ENCODE data around the gene FBXO39.
"Not testable (repeated sequence)": the region's sequence is repeated elsewhere in the genome, so short reads cannot be mapped to it uniquely, and the experiment has no call there.

FBXO39 gene

DNA sequence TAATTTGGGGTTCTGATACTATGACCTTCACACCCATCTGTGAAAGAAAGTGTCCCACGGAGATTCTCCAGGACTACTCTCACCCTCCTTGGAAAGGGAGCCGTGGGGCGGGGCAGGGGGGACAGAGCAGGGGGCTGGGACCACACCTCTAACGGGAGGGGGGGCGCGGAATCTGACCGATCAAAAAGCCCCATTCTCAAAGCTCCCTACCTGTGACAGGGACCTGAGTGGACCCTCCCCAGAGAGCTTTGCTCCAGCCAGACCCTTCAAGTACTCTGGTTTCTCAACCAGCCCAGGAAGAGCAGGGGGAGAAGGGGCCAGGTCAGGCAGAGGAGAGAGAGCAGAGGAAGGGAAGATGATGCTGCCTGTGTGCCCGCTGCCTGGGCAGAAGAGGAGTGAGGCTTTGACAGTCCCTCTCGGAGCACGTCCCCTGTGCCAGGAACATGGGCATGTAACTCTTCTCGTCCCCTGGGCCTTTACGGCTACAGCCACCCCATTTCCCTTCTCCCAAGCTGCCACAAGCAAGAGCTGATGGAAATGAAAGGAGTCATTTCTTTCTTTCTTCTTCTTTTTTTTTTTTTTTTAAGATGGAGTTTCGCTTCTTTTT is 19.5 kb upstream of the FBXO39 start:
- H3K4me3 ChIP-seq (ENCODE audit: insufficient read depth, low read depth, low read length, poor library complexity, severe bottlenecking), result peak overlapping the region; percentile 63
- H3K4me1 ChIP-seq (ENCODE audit: control insufficient read depth, insufficient read depth, low read length, poor library complexity, severe bottlenecking), result peaks cover 12% of the 10 kb centered on the region
- peaks cover 28% of the 10 kb centered on the region for H3K36me3 ChIP-seq (ENCODE audit: control insufficient read depth, insufficient read depth, low read length)
- H3K9me3 ChIP-seq (ENCODE audit: control insufficient read depth, low read length), result no peaks in the 10 kb centered on the region
- no peak for DNase-seq
- H3K27me3 ChIP-seq (replicated peaks; ENCODE audit: control insufficient read depth, insufficient read depth, low read length, poor library complexity, severe bottlenecking), result no peaks in the 10 kb centered on the region
- peak overlapping the region; percentile 33 for H3K27ac ChIP-seq (ENCODE audit: insufficient read depth, low read length, poor library complexity, severe bottlenecking)

DNA sequence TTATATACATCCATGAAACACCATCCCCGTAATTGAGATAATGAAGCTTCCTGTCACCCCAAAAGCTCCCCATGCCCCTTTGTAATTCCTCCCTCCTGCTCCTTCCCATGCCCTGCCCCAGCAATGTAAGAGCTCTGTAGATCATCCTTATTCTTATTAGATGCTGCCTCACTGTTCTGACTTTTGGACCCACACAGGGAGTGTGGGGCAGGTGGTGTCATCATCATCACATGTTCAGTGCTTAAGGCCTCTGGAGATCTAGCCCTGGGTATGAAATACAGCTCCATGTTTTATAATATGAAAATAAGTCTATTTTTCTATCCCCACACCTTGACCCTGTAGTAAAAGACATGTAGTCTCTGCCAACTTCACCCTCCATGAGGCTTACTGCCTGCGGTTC is 18.3 kb upstream of the FBXO39 start:
- Histone ChIP-seq H3K9me3 (ENCODE audit: control insufficient read depth, low read length) (no peaks in the 10 kb centered on the region), H3K4me1 (ENCODE audit: control insufficient read depth, insufficient read depth, low read length, poor library complexity, severe bottlenecking) (peaks cover 12% of the 10 kb centered on the region)
- no peak for DNase-seq

DNA sequence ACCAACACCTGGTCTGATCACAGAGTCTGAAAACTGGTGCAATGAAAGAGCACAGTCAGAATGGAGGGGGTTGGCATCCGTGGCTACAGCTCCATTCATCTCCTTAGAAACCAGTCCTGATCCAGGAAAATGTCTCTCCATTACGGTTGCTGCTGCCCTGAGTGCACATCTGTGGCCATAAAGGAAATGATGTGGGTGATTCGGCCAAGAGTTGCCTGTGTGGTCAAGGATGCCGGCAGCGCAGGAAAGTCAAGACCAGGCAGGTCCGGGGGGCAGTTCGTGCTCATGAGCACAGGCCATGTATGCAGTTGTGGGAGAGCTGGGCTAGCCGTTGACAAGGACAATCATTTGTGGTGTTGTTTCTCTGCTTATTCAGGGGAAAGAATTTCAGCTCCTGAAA is 14.2 kb upstream of the FBXO39 start:
- no peak overlapping the region for H3K4me3 ChIP-seq (ENCODE audit: insufficient read depth, low read depth, low read length, poor library complexity, severe bottlenecking)
- H3K27ac ChIP-seq (ENCODE audit: insufficient read depth, low read length, poor library complexity, severe bottlenecking), result no peak overlapping the region
- no peak for DNase-seq
- H3K27me3 ChIP-seq (replicated peaks; ENCODE audit: control insufficient read depth, insufficient read depth, low read length, poor library complexity, severe bottlenecking), result no peaks in the 10 kb centered on the region
- H3K4me1 ChIP-seq (ENCODE audit: control insufficient read depth, insufficient read depth, low read length, poor library complexity, severe bottlenecking), result no peaks in the 10 kb centered on the region
- peaks cover 77% of the 10 kb centered on the region for H3K36me3 ChIP-seq (ENCODE audit: control insufficient read depth, insufficient read depth, low read length)
- no peaks in the 10 kb centered on the region for H3K9me3 ChIP-seq (ENCODE audit: control insufficient read depth, low read length)

More for the DNA sequence above, 18.3 kb upstream of the FBXO39 start:
- Histone ChIP-seq H3K36me3 (ENCODE audit: control insufficient read depth, insufficient read depth, low read length) (peaks cover 40% of the 10 kb centered on the region), H3K27ac (ENCODE audit: insufficient read depth, low read length, poor library complexity, severe bottlenecking) (no peak overlapping the region), H3K4me3 (ENCODE audit: insufficient read depth, low read depth, low read length, poor library complexity, severe bottlenecking) (no peak overlapping the region), H3K27me3 (replicated peaks; ENCODE audit: control insufficient read depth, insufficient read depth, low read length, poor library complexity, severe bottlenecking) (no peaks in the 10 kb centered on the region)

DNA sequence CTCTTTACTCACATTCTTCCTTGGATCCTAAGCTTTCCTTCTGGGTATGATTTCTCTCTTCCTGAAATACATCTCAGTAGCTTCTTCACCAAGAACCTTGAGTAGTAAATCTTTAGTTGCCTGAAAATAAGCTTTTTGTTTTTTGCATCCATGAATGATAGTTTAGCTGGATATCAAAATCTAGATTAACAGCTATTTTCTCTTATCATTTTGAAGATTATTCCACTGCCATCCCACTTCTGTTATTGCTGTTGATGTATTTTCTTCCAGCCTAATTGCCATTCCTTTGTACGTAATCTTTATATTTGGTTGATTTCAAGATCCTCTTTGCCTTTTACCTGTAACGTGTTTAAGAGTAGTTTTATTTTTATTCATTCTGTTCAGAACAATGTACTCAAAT is 7.6 kb upstream of the FBXO39 start:
- Histone ChIP-seq H3K36me3 (ENCODE audit: control insufficient read depth, insufficient read depth, low read length) (peaks cover 97% of the 10 kb centered on the region), H3K4me3 (ENCODE audit: insufficient read depth, low read depth, low read length, poor library complexity, severe bottlenecking) (no peak overlapping the region), H3K9me3 (ENCODE audit: control insufficient read depth, low read length) (no peaks in the 10 kb centered on the region), H3K27me3 (replicated peaks; ENCODE audit: control insufficient read depth, insufficient read depth, low read length, poor library complexity, severe bottlenecking) (no peaks in the 10 kb centered on the region), H3K27ac (ENCODE audit: insufficient read depth, low read length, poor library complexity, severe bottlenecking) (no peak overlapping the region), H3K4me1 (ENCODE audit: control insufficient read depth, insufficient read depth, low read length, poor library complexity, severe bottlenecking) (no peaks in the 10 kb centered on the region)
- no peak for DNase-seq

DNA sequence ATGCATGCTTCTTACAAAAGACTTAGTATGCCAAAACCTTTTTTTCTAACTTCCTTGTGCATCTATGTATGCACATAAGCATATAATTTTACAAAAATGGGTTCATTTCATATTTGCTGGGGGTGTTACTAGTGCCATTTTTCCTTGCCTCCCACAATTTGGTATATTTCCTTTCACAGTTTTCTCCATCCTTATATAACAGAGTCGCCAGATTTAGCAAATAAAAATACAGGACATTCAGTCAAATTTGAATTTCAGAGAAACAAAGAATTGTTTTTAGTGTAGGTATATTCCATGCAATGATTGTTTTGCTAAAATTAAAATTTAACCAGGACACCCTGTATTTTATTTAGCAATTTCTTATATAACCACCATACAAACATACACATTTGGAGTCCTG is 4.0 kb upstream of the FBXO39 start:
- H3K4me3 ChIP-seq (ENCODE audit: insufficient read depth, low read depth, low read length, poor library complexity, severe bottlenecking), result no peak overlapping the region
- no peak for DNase-seq
- H3K27ac ChIP-seq (ENCODE audit: insufficient read depth, low read length, poor library complexity, severe bottlenecking), result no peak overlapping the region
- peaks cover 7% of the 10 kb centered on the region for H3K9me3 ChIP-seq (ENCODE audit: control insufficient read depth, low read length)
- peaks cover 64% of the 10 kb centered on the region for H3K36me3 ChIP-seq (ENCODE audit: control insufficient read depth, insufficient read depth, low read length)
- no peaks in the 10 kb centered on the region for H3K4me1 ChIP-seq (ENCODE audit: control insufficient read depth, insufficient read depth, low read length, poor library complexity, severe bottlenecking)
- H3K27me3 ChIP-seq (replicated peaks; ENCODE audit: control insufficient read depth, insufficient read depth, low read length, poor library complexity, severe bottlenecking), result no peaks in the 10 kb centered on the region

DNA sequence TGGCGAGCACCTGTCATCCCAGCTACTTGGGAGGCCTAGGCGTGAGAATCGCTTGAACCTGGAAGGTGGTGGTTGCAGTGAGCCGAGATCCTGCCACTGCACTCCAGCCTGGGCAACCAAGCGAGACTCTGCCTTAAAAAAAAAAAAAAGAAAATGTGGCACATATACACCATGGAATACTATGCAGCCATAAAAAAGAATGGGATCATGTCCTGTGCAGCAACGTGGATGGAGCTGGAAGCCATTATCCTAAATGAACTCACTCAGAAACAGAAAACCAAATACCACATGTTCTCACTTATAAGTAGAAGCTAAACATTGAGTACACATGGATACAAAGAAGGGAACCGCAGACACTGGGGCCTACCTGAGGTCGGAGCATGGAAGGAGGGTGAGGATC is 1.1 kb upstream of the FBXO39 start:
- peaks cover 36% of the 10 kb centered on the region for H3K36me3 ChIP-seq (ENCODE audit: control insufficient read depth, insufficient read depth, low read length)
- not testable (repeated sequence) for H3K27me3 ChIP-seq (replicated peaks; ENCODE audit: control insufficient read depth, insufficient read depth, low read length, poor library complexity, severe bottlenecking); DNase-seq; H3K4me1 ChIP-seq (ENCODE audit: control insufficient read depth, insufficient read depth, low read length, poor library complexity, severe bottlenecking); H3K9me3 ChIP-seq (ENCODE audit: control insufficient read depth, low read length); H3K27ac ChIP-seq (ENCODE audit: insufficient read depth, low read length, poor library complexity, severe bottlenecking); H3K4me3 ChIP-seq (ENCODE audit: insufficient read depth, low read depth, low read length, poor library complexity, severe bottlenecking)

DNA sequence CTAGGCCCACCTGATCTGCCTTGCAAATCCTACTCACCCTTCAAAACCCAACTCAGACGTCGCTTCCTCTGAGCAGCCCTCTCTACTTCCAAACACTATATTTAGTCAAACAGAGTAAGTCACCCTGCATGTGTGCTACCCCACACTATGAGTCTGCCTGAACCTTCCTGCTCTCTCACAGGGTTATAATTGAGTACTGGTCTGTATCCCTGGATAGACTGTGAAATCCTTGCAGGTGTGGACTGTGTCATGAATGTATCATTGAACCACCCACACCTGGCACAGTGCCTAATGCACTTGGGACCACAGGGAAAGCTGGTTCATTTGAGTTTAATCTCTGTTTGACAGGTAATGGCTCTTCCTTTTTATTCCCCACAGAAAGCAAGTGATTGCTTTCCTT is 3.4 kb downstream of the FBXO39 start:
- Histone ChIP-seq H3K27me3 (replicated peaks; ENCODE audit: control insufficient read depth, insufficient read depth, low read length, poor library complexity, severe bottlenecking) (peaks cover 3% of the 10 kb centered on the region), H3K4me1 (ENCODE audit: control insufficient read depth, insufficient read depth, low read length, poor library complexity, severe bottlenecking) (no peaks in the 10 kb centered on the region), H3K36me3 (ENCODE audit: control insufficient read depth, insufficient read depth, low read length) (no peaks in the 10 kb centered on the region), H3K9me3 (ENCODE audit: control insufficient read depth, low read length) (peaks cover 7% of the 10 kb centered on the region), H3K27ac (ENCODE audit: insufficient read depth, low read length, poor library complexity, severe bottlenecking) (no peak overlapping the region), H3K4me3 (ENCODE audit: insufficient read depth, low read depth, low read length, poor library complexity, severe bottlenecking) (no peak overlapping the region)
- DNase-seq, result no peak

DNA sequence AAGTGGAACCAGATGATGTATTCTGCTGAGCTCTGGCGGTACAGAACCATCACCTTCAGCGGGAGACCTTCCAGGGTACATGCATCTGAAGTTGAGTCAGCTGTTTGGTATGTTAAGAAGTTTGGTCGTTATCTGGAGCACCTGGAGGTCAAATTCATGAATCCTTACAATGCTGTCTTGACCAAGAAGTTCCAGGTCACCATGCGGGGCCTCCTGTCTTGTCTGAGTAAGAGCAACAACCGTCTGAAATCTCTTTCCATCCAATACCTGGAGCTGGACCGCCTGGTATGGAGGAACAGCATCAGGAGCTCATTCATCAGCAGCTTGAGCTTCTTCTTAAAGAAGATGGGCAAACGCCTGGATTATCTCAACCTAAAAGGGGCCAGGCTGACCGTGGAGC is 4.0 kb downstream of the FBXO39 start:
- H3K9me3 ChIP-seq (ENCODE audit: control insufficient read depth, low read length), result peaks cover 4% of the 10 kb centered on the region
- no peak overlapping the region for H3K4me3 ChIP-seq (ENCODE audit: insufficient read depth, low read depth, low read length, poor library complexity, severe bottlenecking)
- no peak for DNase-seq
- H3K4me1 ChIP-seq (ENCODE audit: control insufficient read depth, insufficient read depth, low read length, poor library complexity, severe bottlenecking), result no peaks in the 10 kb centered on the region
- peaks cover 3% of the 10 kb centered on the region for H3K27me3 ChIP-seq (replicated peaks; ENCODE audit: control insufficient read depth, insufficient read depth, low read length, poor library complexity, severe bottlenecking)
- H3K27ac ChIP-seq (ENCODE audit: insufficient read depth, low read length, poor library complexity, severe bottlenecking), result no peak overlapping the region
- no peaks in the 10 kb centered on the region for H3K36me3 ChIP-seq (ENCODE audit: control insufficient read depth, insufficient read depth, low read length)

DNA sequence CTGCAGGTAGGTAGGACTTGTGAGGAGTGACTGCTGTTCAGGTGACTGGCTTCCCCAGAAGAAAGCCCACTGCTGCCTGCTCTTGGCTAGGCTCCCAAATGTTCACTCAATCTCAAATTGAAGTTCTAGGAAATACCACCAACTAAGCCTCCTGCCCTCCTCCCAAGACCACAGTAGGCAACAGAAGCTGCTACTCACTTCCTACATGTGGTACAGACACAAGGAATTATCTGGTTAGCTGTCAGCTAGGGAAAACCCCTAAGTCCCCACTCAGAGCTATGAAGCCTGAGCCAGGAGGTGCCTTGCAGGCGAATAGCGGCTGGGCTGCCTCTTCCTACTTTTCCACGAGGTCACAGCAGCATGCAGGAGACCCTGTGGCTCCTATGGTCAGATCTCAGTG is 4.9 kb downstream of the FBXO39 start:
- Histone ChIP-seq H3K27ac (ENCODE audit: insufficient read depth, low read length, poor library complexity, severe bottlenecking) (no peak overlapping the region), H3K4me1 (ENCODE audit: control insufficient read depth, insufficient read depth, low read length, poor library complexity, severe bottlenecking) (no peaks in the 10 kb centered on the region), H3K9me3 (ENCODE audit: control insufficient read depth, low read length) (no peaks in the 10 kb centered on the region), H3K36me3 (ENCODE audit: control insufficient read depth, insufficient read depth, low read length) (no peaks in the 10 kb centered on the region), H3K4me3 (ENCODE audit: insufficient read depth, low read depth, low read length, poor library complexity, severe bottlenecking) (no peak overlapping the region), H3K27me3 (replicated peaks; ENCODE audit: control insufficient read depth, insufficient read depth, low read length, poor library complexity, severe bottlenecking) (peaks cover 3% of the 10 kb centered on the region)
- no peak for DNase-seq

DNA sequence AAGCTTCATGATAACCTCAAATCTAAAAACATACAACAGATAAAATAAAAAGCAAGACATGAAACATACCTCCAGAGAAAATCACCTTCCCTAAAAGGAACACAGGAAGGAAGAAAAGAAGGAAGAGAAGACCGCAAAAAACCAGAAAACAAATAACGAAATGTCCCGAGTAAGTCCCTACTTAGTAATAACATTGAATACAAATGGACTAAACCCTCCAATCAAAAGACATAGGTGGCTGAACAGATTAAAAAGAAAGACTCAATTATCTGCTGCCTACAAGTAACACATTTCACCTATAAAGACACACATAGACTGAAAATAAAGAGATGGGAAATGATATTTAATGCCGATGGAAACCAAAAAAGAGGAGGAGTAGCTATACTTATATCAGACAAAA is 6.2 kb downstream of the FBXO39 start:
- H3K27ac ChIP-seq (ENCODE audit: insufficient read depth, low read length, poor library complexity, severe bottlenecking), result no peak overlapping the region
- H3K36me3 ChIP-seq (ENCODE audit: control insufficient read depth, insufficient read depth, low read length), result no peaks in the 10 kb centered on the region
- H3K9me3 ChIP-seq (ENCODE audit: control insufficient read depth, low read length), result no peaks in the 10 kb centered on the region
- H3K4me1 ChIP-seq (ENCODE audit: control insufficient read depth, insufficient read depth, low read length, poor library complexity, severe bottlenecking), result no peaks in the 10 kb centered on the region
- no peak overlapping the region for H3K4me3 ChIP-seq (ENCODE audit: insufficient read depth, low read depth, low read length, poor library complexity, severe bottlenecking)
- peaks cover 3% of the 10 kb centered on the region for H3K27me3 ChIP-seq (replicated peaks; ENCODE audit: control insufficient read depth, insufficient read depth, low read length, poor library complexity, severe bottlenecking)
- no peak for DNase-seq
